ENCODE measurements around the gene PTPN21. TPM values are rescaled to one million over a fixed set of nuclear protein-coding genes. Genes with fewer than 3 reads are reported as not detected.

The PTPN21 gene
- total and polyA plus RNA-seq, 9 of the 15 experiments (the other 6 are each of a cell fraction or from before 2014, with no cell fraction given) = 0.06 to 1.9 (median 0.94) TPM

- TF ChIP-seq ZNF395 (CRISPR knock-in tag; IDR thresholded peaks at IDR 0.05) = 0 out of 2 replicates have a peak, but pooled peaks have one; percentile 21
- TF ChIP-seq TFAP4 (CRISPR knock-in tag; IDR thresholded peaks at IDR 0.05; ENCODE audit: borderline replicate concordance) = peak; percentile 52; the same call in 1 of the 2 replicates
- TF ChIP-seq RFX1 (IDR thresholded peaks at IDR 0.05) = no peak
- no peak for TF ChIP-seq SNRNP70 (optimal IDR thresholded peaks at IDR 0.05; ENCODE audit: low read depth, low read length)
- no peak for TF ChIP-seq FOXP1 (CRISPR knock-in tag; IDR thresholded peaks at IDR 0.05)
- TF ChIP-seq MED1 (CRISPR knock-in tag; IDR thresholded peaks at IDR 0.05; ENCODE audit: borderline replicate concordance) = no peak
- TF ChIP-seq IRF2 (CRISPR knock-in tag; IDR thresholded peaks at IDR 0.05) = no peak
- no peak for TF ChIP-seq STAG1 (CRISPR knock-in tag; IDR thresholded peaks at IDR 0.05; ENCODE audit: borderline replicate concordance)
- no peak for TF ChIP-seq SREBF2 (CRISPR knock-in tag; IDR thresholded peaks at IDR 0.05)
- no peak for TF ChIP-seq MITF (IDR thresholded peaks at IDR 0.05)
- no peak for TF ChIP-seq NFXL1 (CRISPR knock-in tag; IDR thresholded peaks at IDR 0.05)
- TF ChIP-seq PTBP1 (IDR thresholded peaks at IDR 0.05; ENCODE audit: low read depth, low read length) = no peak
- TF ChIP-seq ZNF830 (CRISPR knock-in tag; IDR thresholded peaks at IDR 0.05) = no peak
- TF ChIP-seq ZNF263 (CRISPR knock-in tag; IDR thresholded peaks at IDR 0.05; ENCODE audit: borderline replicate concordance) = no peak
- TF ChIP-seq FUS (optimal IDR thresholded peaks at IDR 0.05; ENCODE audit: low read depth, low read length) = no peak
- no peak for TF ChIP-seq NR2C2 (CRISPR knock-in tag; IDR thresholded peaks at IDR 0.05)
- TF ChIP-seq NR2C2 (tag; IDR thresholded peaks at IDR 0.05) = no peak
- TF ChIP-seq BACH1 (tag; IDR thresholded peaks at IDR 0.05) = no peak
- TF ChIP-seq DDX20 (tag; IDR thresholded peaks at IDR 0.05; ENCODE audit: low read depth) = no peak
- TF ChIP-seq GTF3C2 (IDR thresholded peaks at IDR 0.05; ENCODE audit: borderline replicate concordance, extremely low read depth, insufficient read length) = no peak
- TF ChIP-seq HNRNPLL (IDR thresholded peaks at IDR 0.05; ENCODE audit: low read depth, low read length, poor library complexity, severe bottlenecking) = no peak
- no peak for TF ChIP-seq ZNF354B (CRISPR knock-in tag; IDR thresholded peaks at IDR 0.05)
Measured at GRCh38 chr14:88554457-88555286, at the start of gene PTPN21 (continued).
